Stimulated activated naive CD4-positive, alpha-beta T cell (primary cell): ENCODE results near the gene UTF1.
"Not testable (repeated sequence)": the region's sequence is repeated elsewhere in the genome, so short reads cannot be mapped to it uniquely, and the experiment has no call there.

ENCODE experiments used
- DNase-seq, 6 experiments: peaks; one replicate each; lab custom pipeline; 2025; lab: John Stamatoyannopoulos, UW

Gene UTF1

DNA sequence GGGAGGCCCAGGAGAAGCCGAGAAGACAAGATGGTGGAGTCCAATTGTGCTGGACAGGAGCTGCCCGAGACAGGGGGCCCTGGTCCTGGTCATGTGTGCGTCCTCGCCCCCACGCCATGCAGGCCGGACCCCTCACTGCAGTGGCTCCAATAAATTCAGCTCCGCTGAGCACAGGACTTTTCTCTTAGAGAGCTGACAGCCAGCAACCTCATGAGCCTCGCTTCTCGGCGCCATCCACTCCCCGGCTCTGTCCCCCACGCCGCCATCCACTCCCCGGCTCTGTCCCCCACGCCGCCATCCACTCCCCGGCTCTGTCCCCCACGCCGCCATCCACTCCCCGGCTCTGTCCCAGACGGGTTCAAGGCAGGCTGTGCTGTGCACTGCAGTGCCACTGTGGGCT lies 2.8 kb upstream of the UTF1 start:
- no peak for DNase-seq

DNA sequence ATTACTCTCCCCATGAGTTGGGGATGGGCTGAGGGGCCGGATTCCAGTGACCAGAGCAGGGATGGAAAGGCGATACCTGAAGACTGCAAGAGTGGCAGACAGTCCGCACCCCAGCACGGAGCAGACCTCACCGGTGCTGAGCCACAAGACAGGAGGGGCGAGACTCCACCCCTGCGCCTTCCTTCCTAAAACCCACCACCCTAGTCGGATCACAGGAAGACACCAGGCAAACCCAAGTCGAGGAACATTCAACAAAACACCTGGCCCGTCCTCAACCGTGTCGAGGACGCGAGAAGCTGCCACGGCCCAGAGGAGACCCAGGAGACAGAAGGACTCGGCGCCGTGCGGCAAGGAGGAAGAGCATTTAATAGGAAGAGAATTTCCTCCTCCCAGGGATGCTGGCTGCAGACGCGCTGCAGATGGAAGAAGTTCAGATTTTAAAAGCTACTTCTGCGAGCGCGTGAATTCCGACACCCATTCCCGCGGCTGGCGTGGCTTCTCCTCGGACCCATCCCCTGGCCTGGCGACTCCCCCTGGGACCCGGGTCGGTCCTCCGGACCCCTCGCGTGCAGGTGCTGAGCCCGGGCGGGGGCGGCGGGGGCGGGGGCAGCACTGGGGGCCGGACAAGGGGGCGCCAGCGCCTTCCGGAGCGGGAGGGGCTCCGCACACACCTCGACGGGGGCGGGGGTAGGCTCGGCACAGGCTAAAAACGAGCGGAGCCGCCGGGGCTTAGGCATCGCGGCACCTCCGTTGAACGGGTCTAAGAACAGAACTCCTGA lies 563 bp upstream of the UTF1 start:
- DNase-seq, result no peak

DNA sequence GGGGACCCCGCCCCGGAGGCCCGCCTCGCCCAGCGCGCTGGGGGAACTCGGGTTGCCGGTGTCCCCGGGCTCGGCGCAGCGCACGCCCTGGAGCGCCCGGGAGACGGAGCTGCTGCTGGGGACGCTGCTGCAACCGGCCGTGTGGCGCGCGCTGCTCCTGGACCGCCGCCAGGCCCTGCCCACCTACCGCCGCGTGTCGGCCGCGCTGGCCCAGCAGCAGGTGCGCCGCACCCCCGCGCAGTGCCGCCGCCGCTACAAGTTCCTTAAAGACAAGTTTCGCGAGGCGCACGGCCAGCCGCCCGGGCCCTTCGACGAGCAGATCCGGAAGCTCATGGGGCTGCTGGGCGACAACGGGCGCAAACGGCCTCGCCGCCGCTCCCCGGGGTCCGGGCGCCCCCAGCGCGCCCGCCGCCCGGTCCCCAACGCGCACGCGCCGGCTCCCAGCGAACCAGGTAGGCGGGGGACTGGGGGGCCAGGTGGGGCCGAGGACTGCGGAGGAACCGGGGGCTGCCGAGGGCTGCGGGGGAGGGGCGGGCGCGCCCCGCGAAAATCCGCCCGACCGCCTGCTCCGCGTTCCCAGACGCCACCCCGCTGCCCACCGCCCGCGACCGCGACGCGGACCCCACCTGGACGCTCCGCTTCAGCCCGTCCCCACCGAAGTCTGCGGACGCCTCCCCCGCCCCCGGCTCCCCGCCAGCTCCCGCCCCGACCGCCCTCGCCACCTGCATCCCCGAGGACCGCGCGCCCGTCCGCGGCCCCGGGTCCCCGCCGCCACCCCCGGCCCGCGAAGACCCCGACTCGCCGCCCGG lies 574 bp downstream of the UTF1 start:
- DNase-seq, result no peak

DNA sequence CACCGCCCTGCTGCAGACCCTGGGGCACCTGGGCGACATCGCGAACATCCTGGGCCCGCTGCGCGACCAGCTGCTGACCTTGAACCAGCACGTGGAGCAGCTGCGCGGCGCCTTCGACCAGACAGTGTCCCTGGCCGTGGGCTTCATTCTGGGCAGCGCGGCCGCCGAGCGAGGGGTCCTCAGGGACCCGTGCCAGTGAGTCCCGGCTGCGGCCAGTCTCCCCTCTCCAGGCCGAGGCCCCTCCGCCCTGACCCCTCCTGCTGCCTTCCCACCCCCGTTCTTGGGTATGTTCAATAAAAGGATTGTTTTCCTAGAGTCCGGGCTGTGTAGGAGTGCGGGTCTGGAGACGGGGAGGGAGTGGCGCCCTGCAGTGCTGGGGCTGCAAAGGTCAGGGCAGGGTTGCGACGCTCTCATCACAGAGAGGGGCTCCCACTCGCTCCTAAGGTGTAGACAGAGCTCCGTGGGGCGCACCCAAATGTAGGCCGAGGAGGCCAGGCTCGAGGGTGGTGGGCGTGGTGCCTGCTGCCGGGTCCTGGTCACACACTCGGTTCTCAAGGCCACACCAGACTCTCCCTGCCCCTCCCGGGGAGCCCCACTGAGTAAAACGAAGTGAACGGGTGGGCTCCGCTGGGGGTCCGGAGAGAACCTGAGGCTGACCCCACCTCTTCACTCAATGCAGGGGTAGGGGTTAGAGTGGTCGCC lies 1.4 kb downstream of the UTF1 start:
- DNase-seq, result no peak

DNA sequence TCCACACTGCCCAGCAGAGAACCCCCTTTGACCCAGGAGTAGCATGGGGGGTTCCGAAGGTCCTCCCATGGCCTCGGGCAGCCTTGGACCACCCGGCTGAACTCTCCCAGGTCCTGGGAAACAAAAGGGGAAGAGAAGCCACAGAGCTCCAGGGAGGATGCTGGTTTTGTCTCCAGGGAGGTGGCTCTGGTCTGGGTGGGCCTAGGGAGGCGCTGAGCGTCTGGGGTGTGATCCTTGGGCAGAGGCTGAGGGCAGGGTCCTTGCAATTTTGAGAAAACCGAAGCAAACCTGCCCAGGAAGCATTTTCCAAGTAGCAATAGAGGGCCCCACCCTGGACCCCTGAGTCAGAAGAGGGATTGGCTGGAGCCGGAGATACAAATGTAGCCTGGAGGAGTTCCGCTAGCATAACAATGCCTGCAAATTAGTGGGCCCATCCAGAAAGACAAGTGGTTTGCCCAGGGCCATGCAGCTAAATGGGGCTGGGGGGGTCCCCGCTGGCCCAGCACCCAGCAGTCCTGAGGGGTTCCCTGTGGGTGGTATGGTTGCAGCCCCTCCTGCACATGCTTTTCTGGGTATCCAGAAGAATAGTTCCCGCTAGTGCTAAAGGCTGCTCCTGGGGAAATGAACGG lies 2.0 kb downstream of the UTF1 start:
- no peak for DNase-seq

DNA sequence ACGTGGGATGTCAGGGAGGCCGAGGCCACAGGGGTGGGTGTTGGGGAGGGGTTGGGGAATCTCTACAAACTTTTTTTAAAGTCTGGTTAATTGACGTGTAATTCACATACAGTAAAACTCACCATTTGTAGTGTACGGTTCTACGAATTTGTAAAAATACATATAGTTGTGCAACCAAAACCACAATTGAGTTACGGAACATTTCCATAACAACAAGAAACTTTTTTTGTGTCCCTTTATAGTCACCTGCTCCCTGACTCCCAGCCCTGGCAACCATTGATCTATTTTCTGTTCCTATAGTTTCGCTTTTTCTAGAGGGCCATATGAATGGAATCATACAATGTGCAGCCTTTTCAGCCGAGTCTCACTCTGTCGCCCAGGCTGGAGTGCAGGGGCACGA lies 4.8 kb downstream of the UTF1 start:
- DNase-seq, result not testable (repeated sequence)

DNA sequence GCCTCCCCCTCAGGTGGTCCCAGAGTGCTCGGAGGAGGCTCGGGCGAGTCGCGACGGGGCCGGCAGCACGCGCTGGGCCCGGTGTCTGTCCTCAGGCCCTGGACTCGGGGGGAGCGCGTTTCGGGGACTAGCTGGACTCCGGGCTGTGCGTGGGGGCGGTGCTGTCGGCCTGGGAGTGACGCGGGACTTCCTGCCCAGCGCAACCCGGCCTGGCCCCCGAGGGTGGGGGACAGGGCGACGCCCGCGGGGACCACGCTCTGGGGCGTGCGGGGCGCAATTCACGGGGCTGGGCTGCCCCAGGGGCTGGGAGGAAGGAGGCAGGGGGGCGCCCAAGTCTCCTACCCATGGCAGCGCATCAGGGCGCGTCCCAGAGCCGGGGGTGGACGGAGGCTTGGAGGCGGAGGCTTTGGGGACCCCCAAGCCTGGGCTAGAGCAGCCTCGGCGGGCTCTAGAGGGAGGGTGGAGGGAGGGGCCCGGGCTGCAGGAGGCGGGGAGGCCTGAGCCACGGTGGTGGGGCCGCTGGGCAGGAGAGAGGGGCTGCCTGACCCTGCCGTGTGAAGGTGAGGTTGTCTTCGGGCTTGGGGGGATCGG lies 5.3 kb downstream of the UTF1 start:
- DNase-seq, result no peak

DNA sequence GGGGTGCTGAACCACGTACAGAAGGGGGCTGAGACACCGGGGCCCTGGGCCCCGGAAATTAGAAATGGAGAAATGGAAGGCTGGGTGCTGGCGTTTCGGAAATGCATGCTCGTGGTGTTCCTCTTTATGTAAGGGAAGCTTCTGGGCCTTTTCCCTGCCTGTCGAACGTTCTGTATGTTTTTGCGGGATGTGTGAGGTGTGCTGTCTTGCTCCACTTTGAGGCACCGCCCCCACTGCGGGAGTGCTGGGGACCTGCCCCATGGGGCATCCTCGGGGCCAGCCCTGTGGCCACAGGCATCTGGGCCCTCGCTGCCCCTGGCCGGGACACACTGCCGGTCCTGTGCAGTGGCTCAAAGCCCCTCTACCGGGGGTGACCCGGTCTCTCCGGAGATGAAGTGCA lies 5.9 kb downstream of the UTF1 start:
- no peak for DNase-seq

DNA sequence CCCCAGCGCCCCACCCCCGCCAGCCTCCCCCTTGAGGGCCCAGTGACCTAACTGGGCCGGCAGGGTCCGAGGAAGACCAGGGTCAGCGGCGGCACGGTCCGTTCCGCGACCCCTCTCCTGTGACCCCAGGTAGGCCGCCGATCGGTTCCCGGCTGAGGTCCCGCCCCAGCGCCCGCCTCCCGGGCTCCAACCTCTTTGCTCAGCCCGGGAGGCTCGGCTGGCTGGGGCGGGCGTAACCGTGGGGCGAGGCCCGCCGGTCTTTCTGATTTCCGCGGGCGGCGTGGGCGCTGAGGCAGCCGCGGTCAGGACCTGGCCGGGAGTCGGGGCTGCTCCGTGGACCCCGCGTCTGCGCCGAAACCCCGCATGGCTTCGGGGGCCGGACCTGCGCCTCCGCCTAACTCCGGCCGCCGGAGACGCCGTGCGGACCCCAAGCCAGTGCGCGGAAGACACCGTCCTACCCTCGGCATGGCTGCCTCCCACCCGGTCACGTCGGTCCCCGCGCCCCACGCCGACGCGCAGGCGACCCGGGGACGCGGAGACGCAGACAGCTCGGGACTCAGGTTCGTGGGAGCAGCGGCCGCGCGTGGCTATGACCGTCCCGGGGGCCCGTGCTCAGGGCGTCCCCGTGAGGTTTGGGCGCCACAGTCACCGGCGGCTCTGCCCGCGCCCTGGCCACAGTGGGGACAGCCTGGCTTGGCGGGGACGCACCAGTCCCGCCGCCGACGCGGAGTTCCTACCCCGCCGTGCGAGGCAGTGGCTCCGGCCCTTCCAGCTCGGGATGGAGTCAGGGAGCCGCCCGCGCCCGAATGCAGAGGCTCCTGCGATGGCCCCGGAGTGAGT lies 6.6 kb downstream of the UTF1 start:
- DNase-seq, result peak in 1 of 6 experiments; percentile 9

DNA sequence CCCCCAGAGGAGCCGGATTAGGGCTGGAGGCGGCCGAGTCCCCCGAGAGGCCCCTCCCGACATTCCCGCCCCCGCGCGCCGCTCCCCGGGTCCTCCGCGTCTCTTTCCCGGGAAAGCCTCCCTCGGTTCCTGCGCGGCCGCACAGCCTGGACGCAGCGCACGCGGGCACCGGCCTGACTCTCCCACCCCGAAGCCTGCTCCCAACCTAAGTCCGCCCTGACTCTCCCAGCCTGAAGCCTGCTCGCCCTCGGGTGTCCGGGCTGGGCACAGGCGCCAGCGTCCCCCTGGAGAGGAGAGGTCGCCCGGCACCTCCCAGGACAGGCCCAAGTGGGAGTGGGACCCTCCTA lies 7.2 kb downstream of the UTF1 start:
- DNase-seq, result no peak

DNA sequence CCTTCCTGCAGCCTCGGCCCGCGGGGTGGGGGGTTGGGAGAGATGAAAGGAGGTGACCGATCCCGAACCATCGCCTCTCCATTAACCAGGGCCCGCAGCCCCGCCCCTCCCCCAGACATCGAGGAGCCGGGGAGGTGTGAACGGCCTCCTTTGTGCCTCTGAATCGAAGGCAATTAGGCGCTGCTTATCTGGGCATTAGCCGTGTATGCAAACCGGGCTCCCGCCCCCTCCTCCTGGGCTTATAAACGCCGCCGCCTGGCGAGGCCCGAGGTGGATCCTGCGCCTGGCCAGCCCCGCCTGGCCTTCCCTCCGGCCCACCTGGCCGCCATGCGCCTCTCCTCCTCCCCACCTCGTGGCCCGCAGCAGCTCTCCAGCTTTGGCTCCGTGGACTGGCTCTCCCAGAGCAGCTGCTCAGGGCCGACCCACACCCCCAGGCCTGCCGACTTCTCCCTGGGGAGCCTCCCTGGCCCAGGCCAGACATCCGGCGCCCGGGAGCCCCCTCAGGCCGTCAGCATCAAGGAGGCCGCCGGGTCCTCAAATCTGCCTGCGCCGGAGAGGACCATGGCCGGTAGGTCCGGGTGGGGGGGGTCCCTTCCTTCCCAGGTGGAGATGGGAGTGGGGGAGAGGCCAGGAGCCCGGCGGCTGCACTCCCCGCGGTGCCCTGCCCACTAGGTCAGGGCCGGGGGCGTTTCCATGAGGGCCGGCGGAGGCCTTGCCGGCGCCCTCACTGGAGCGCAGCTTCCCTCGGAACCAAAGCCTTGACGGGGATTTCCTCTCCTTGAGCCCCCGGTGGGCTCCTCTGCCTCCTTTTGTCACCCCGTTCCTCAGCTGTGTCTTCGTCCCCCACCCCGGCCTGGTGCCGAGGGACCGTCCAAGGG lies 7.8 kb downstream of the UTF1 start, which contains the start of gene VENTX:
TSS of gene VENTX (plus strand) at position 268 of the 878 bp plus-strand sequence. CDS start at position 328, 60 bp downstream.
- DNase-seq, result no peak

DNA sequence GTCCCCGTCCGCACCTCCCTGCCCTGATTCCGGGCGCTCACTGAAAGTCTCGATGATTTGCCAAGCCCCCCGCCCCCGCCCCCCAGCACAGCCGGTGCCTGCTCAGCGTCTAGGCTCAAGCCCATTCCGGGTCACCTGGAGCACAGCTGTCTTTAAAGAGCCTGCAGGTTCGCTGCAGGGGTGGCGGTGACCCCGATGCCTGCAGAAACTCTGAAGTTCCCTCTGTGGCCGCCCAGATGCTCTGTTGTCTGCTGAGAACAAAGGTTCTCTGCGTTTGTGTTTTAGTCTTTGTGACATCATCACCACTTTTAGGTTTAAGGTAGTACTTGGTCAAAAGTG lies 8.4 kb downstream of the UTF1 start:
- no peak for DNase-seq

DNA sequence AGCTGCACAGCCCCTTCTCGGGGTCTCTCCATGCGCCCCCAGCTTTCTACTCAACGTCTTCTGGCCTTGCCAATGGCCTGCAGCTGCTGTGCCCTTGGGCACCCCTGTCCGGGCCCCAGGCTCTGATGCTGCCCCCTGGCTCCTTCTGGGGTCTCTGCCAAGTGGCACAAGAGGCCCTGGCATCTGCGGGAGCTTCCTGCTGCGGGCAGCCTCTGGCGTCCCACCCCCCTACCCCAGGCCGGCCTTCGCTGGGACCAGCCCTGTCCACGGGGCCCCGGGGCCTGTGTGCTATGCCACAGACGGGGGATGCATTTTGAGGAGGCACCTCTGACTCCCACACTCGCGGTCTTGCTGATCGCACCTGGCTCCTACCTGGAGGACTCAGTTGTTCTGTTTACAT lies 10.0 kb downstream of the UTF1 start:
- no peak for DNase-seq

DNA sequence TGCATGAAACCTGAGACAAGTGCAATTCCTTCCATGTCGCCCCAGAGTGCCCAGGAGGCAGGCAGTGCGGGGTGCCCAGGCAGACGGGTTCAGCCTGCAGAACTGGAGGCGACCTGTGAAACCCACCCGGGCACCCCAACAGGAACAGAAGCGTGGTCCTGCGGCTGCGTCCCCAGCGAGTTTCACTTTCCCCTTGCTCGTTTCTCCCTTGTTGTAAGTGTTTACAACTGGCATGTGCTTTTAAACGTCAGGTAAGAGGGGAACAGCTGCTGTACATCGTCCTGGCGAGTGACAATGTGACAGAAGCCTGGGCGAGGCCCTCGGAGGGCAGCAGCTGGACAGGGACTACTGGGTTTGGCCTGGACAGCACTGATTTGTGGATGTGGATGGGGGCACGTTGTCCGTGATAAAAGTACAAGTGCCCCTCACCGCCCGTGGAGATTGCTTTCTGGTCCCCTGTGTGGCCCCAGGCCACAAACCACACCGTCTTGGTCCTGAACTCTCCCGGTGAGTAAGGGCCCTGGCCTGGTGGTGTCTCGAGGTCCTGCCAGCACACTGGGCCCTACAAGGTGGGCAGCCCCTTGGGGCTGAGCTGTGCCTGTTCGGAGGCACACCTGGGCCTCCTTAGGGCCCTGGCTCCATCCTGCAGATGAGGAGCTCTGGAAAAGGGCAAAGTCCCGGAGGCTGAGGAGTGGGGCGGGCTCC lies 11.6 kb downstream of the UTF1 start:
- peak in 1 of 6 experiments; percentile 12 for DNase-seq

DNA sequence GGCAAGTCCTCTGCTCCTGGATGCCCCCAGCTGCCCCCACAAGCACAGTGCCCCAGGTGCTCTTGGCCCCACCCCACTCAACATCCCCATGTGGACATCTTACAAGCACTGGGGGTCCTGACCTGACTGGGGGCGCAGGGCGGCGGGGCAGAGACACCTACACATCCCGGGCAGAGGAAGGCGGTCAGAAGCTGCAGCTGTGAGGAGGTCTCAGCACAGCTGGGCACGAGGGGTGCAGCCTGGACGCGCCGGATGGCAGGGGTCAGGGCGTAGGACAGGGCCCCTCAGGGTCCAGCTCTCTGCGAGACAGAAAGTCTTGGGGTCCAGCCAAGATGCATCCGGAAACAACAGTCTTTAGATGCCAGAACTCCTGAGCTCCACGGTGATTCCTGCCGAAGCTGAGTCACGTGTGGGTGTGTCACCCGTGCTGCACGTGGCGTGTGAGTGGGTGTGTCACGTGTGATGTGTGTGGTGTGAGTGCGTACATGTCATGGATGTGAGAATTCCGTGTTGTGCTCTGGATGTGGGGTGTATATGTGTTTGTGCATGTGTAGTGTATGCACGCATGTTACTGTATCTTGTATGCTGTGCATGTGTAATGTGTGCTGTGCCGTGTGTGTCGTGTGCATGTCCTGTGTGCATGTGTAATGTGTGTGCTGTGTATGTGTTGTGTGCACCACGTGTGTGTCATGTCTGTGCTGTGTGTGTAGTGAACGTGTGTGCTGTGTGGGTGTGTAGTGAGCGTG lies 12.8 kb downstream of the UTF1 start:
- no peak for DNase-seq

DNA sequence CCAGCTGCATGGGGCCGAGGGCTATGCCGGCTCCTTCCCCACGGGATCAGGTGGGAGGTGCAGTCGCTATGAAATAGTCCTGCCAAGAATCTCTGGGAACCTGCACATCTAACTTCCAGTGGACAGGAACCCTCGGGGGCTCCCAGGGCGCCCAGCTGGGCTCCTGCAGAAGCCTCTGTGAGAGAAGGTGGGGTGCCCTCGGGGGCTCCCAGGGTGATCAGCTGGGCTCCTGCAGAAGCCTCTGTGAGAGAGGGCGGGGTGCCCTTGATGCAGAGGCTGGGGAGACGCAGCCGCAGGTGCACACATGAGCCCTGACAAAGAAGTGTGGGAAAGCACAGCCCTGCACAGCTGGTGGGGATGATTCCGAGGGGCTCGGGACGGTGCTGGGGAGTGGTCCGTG lies 13.6 kb downstream of the UTF1 start:
- DNase-seq, result no peak

DNA sequence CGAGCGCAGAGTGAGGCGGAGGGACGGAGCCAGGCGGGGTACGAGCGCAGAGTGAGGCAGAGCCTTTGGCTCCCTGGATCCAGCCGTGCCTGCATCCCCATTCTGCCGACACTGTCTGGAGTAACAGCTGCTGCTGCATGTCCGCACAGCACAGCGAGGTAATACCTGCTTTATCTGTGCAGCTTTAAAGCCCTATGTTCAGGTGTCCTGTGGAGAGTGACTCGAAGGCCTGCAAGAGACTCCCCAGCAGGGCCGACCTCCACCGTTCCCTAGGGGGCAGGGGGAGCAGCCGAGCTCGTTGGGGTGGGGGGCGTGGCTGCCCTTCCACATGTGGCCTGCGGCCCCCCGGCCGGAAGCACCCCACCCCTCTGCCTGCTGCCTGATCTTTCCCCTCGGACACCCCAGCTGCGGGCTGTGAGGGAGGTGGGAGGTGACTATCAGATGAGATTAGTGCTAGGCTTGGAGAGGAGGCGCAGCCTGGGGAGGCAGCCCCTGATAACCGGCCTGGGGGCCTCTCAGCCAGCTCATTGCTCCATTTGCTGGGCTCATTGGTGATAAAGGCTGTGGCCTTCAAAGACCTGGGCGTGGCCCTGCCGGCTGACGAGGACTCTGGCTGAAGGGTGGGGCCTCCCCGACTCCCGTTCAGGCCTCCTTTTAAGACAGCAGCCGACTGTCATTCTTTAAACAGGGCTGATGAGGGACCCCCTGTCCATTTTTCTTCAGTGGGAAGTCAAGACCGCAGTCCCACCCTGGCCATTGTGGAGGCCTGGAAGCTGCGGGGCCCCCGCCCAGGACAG lies 15.6 kb downstream of the UTF1 start:
- DNase-seq, result no peak

DNA sequence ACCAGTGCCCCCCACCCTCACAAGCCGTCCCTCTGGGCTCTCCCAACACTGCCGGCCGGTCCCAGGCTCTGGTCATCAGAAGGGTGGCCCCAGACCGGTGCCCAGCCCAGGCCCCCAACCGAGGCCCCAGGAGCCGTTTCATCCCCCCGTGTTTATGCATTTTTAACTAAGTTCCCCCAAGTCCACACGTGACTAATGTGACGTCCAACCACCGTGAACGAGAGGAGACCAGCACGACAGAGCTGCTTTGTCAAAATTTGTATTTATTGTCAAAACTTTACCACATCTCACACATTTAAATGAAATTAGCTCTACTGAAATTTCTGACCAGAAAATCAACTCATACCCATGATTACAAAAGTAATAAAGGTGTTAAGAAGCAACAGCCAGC lies 16.2 kb downstream of the UTF1 start:
- DNase-seq, result no peak
